MCF 10A (cell line): Measurements from ENCODE around the gene RHOT1. TPM values are rescaled to one million over a fixed set of nuclear protein-coding genes. Genes with fewer than 3 reads are reported as not detected.
"Not testable (repeated sequence)": the region's sequence is repeated elsewhere in the genome, so short reads cannot be mapped to it uniquely, and the experiment has no call there.

Experiments used
- BruUV-seq: library from RNA; stranded (reverse); fragments of 400-500 nt; replicated peaks from 2 replicates; lab custom pipeline; 2021; lab: Mats Ljungman, UMichigan
- CTCF ChIA-PET: fragments of 300-600 bp; sonication (Branson Sonifier 250); formaldehyde crosslinking; extraction: SDS; loops from one replicate; lab custom pipeline; 2021; ENCODE audit warnings: antibody characterized with exemption, inconsistent platforms; lab: Yijun Ruan, JAX
- POLR2A ChIA-PET: fragments of 300-600, 350-650 bp; sonication (Branson Sonifier 250); formaldehyde crosslinking; extraction: SDS; loops from one replicate; lab custom pipeline; 2020; ENCODE audit warnings: antibody characterized with exemption, inconsistent platforms; lab: Yijun Ruan, JAX
- DNase-seq: peaks from one replicate; pipeline ENCODE4 v3.0.0-alpha.2; 2018; ENCODE audit not compliant: unreplicated experiment
- H3K27ac Mint-ChIP-seq: one replicate; pipeline ENCODE4 v1.8.0; 2022; ENCODE audit warnings: mild to moderate bottlenecking, low read depth, mixed read lengths; ENCODE audit not compliant: unreplicated experiment
- H3K27me3 Mint-ChIP-seq: one replicate; pipeline ENCODE4 v1.8.0; 2022; ENCODE audit warnings: mixed read lengths; ENCODE audit not compliant: insufficient read depth, unreplicated experiment
- H3K36me3 Mint-ChIP-seq: one replicate; pipeline ENCODE4 v1.8.0; 2022; ENCODE audit warnings: mild to moderate bottlenecking, moderate library complexity, mixed read lengths; ENCODE audit not compliant: insufficient read depth, unreplicated experiment
- H3K4me1 Mint-ChIP-seq: one replicate; pipeline ENCODE4 v1.8.0; 2022; ENCODE audit warnings: mixed read lengths; ENCODE audit not compliant: insufficient read depth, unreplicated experiment
- H3K4me3 Mint-ChIP-seq: one replicate; pipeline ENCODE4 v1.8.0; 2022; ENCODE audit warnings: mild to moderate bottlenecking, moderate library complexity, mixed read lengths; ENCODE audit not compliant: unreplicated experiment
- H3K9me3 Mint-ChIP-seq: one replicate; pipeline ENCODE4 v1.8.0; 2022; ENCODE audit warnings: mixed read lengths; ENCODE audit not compliant: unreplicated experiment
- intact Hi-C: fragments of 100-400 bp; cut with micrococcal nuclease; formaldehyde crosslinking; loops from 2 replicates; pipeline ENCODE4 v1.14.1; 2022
- total RNA-seq: library from RNA; stranded (reverse); gene quantifications from 2 replicates; pipeline ENCODE4 v1.2.3, GENCODE V29; 2022
- TF ChIP-seq, protein P1 (sequence below): fragments of 200-600 bp; IDR thresholded peaks from one replicate; pipeline ENCODE4 v1.8.0; 2022; ENCODE audit warnings: antibody characterized with exemption, mild to moderate bottlenecking; ENCODE audit not compliant: unreplicated experiment

The RHOT1 gene
- total RNA-seq, 1 experiment from 2014 or later = 19.8 TPM

DNA sequence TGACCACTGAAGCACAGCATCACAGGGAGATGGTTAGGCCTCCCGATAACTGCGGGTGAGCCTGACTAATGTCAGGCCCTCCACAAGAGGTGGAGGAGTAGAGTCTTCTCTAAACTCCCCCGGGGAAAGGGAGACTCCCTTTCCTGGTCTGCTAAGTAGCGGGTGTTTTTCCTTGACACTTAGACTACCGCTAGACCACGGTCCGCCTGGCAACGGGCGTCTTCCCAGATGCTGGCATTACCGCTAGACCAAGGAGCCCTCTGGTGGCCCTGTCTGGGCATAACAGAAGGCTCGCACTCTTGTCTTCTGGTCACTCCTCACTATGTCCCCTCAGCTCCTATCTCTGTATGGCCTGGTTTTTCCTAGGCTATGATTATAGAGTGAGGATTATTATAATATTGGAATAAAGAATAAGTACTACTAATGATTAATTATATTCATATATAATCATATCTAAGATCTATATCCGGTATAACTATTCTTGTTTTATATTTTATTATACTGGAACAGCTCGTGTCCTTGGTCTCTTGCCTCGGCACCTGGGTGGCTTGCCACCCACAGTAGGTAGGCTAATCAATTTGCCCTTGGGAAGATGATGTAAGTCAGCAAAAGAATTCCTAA, 6.7 kb upstream of the RHOT1 start:
- H3K9me3 Mint-ChIP-seq, DNase-seq, BruUV-seq, H3K36me3 Mint-ChIP-seq, H3K27ac Mint-ChIP-seq, H3K4me1 Mint-ChIP-seq, H3K27me3 Mint-ChIP-seq, H3K4me3 Mint-ChIP-seq: not testable (repeated sequence)
- intact Hi-C loops = loop anchor here (5.0 kb wide), 1 partner anchor 233 kb away; the partner anchor contains the start of gene UTP6
- TF ChIP-seq, protein P1, sequence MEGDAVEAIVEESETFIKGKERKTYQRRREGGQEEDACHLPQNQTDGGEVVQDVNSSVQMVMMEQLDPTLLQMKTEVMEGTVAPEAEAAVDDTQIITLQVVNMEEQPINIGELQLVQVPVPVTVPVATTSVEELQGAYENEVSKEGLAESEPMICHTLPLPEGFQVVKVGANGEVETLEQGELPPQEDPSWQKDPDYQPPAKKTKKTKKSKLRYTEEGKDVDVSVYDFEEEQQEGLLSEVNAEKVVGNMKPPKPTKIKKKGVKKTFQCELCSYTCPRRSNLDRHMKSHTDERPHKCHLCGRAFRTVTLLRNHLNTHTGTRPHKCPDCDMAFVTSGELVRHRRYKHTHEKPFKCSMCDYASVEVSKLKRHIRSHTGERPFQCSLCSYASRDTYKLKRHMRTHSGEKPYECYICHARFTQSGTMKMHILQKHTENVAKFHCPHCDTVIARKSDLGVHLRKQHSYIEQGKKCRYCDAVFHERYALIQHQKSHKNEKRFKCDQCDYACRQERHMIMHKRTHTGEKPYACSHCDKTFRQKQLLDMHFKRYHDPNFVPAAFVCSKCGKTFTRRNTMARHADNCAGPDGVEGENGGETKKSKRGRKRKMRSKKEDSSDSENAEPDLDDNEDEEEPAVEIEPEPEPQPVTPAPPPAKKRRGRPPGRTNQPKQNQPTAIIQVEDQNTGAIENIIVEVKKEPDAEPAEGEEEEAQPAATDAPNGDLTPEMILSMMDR = peak; percentile 44
- ChIA-PET CTCF (interaction anchor here (0.9 to 1.6 kb wide), 6 partner anchors 9 to 148 kb away, joined by 3 to 5 read pairs (median 3); partner anchors contain the start of gene LRRC37B), POLR2A (interaction anchor here (1.3 kb wide), 1 partner anchor 129 kb away, joined by 5 read pairs; the partner anchor contains the start of gene LRRC37B)

DNA sequence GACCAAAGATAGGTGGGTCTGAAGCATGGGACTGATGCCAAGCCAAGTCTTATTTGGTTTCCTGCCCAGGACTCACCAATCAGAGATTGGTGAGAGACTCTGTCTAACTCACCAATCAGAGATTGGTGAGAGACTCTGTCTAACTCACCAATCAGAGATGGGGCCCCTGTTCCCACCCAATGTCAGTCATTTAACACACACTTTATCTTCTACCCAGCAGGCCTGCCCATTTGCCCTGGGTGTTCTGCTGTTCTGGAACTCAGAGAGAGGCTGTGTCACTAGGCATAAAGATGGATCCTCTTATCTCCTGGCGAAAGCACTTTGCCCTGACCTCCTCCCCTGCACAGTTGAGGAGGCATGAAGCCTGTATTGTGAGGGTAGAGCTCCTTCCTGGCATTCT, 5.4 kb upstream of the RHOT1 start:
- TF ChIP-seq, protein P1 = no peak
- no TSS peak for BruUV-seq

DNA sequence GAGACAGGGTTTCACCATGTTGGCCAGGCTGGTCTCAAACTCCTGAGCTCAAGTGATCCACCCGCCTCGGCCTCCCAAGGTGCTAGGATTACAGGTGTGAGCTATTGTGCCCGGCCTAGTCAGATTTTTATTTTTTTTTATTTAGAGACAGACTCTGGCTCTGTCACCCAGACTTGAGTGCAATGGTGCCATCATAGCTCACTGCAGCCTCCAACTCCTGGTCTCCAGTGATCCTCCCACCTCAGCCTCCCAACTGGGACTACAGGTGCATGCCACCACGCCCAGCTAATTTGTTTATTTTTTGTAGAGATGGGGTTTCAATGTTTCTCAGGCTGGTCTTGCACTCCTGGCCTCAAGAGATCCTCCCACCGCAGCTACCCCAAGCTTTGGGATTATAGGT, 2.8 kb upstream of the RHOT1 start:
- peaks cover 13% of the 10 kb centered on the region for H3K4me1 Mint-ChIP-seq
- DNase-seq, H3K36me3 Mint-ChIP-seq, H3K27ac Mint-ChIP-seq, H3K27me3 Mint-ChIP-seq, H3K9me3 Mint-ChIP-seq, BruUV-seq, H3K4me3 Mint-ChIP-seq: not testable (repeated sequence)
- ChIA-PET POLR2A (interaction anchor here (1.2 to 3.9 kb wide), 3 partner anchors 12 to 136 kb away, joined by 4 to 40 read pairs (median 16); partner anchors contain the start of gene LRRC37B), CTCF (interaction anchor here (0.6 to 4.0 kb wide), 15 partner anchors 11 to 227 kb away, joined by 3 to 46 read pairs (median 4); partner anchors contain the start of gene LRRC37B)
- intact Hi-C loops = loop anchor here (2.0 to 5.0 kb wide), 3 partner anchors 133 to 237 kb away; partner anchors contain the start of genes LRRC37B and UTP6

More for the DNA sequence above, 5.4 kb upstream of the RHOT1 start:
- Mint-ChIP-seq H3K4me3 (no peak overlapping the region), H3K36me3 (no peaks in the 10 kb centered on the region), H3K4me1 (peaks cover 7% of the 10 kb centered on the region), H3K9me3 (no peaks in the 10 kb centered on the region), H3K27ac (no peak overlapping the region), H3K27me3 (no peaks in the 10 kb centered on the region)
- no peak for DNase-seq
- ChIA-PET CTCF (interaction anchor here (1.6 to 4.0 kb wide), 2 partner anchors 10 to 130 kb away, joined by 5 to 46 read pairs; partner anchors contain the start of gene LRRC37B), POLR2A (interaction anchor here (1.3 to 1.6 kb wide), 2 partner anchors 128 to 130 kb away, joined by 5 read pairs; partner anchors contain the start of gene LRRC37B)
- intact Hi-C loops = loop anchor here (5.0 kb wide), 1 partner anchor 235 kb away; the partner anchor contains the start of gene UTP6

DNA sequence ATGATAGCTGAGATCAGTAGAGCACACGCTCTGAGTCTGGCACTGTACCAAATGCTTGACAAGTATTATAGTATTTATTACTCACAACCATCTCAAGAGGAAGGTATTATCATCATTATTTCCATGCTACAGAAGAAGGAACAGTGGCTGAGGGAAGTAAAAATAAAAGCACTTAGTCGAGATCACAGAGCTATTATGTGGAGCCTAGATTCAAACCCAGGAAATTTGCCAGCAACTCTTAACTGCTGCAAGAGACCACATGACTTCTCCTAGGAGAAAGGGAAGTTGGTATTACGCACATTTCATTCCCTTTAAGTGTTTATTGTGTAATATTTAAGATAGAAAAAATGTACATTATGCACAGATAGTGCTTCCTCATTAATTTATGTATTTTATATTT, 1.0 kb upstream of the RHOT1 start:
- no peak overlapping the region for H3K27ac Mint-ChIP-seq
- H3K36me3 Mint-ChIP-seq = peaks cover 2% of the 10 kb centered on the region
- no TSS peak for BruUV-seq
- ChIA-PET CTCF (interaction anchor here (0.6 to 3.7 kb wide), 5 partner anchors 13 to 712 kb away, joined by 3 to 30 read pairs (median 4); no protein-coding TSS in a partner anchor), POLR2A (interaction anchor here (0.6 to 3.9 kb wide), 7 partner anchors 13 to 1404 kb away, joined by 3 to 40 read pairs (median 5); partner anchors contain the start of gene LRRC37B)
- intact Hi-C loops = no loop called here
- TF ChIP-seq, protein P1 = no peak
- peak overlapping the region; percentile 96 for H3K4me3 Mint-ChIP-seq
- no peaks in the 10 kb centered on the region for H3K27me3 Mint-ChIP-seq
- no peaks in the 10 kb centered on the region for H3K9me3 Mint-ChIP-seq
- peaks cover 13% of the 10 kb centered on the region for H3K4me1 Mint-ChIP-seq
- peak; percentile 80 for DNase-seq
